Skeletal muscle satellite cell (primary cell): ENCODE data around the gene FAM53B.

ENCODE experiments used
- H3K27me3 ChIP-seq: 2 replicates; pipeline ENCODE4 v1.7.0; 2013; ENCODE audit warnings: low read length; ENCODE audit not compliant: control insufficient read depth, insufficient read depth
- H3K36me3 ChIP-seq: 2 replicates; pipeline ENCODE4 v1.7.0; 2013; ENCODE audit warnings: mild to moderate bottlenecking, control low read depth, low read length; ENCODE audit not compliant: insufficient read depth
- H3K4me1 ChIP-seq: 2 replicates; pipeline ENCODE4 v1.7.0; 2013; ENCODE audit warnings: low read length; ENCODE audit not compliant: control insufficient read depth, insufficient read depth
- H3K4me2 ChIP-seq: 2 replicates; pipeline ENCODE4 v1.7.0; 2013; ENCODE audit warnings: mild to moderate bottlenecking, low read length
- H3K4me3 ChIP-seq: 2 replicates; pipeline ENCODE4 v1.7.0; 2013; ENCODE audit warnings: low read length
- H3K9ac ChIP-seq: 2 replicates; pipeline ENCODE4 v1.7.0; 2013; ENCODE audit warnings: mild to moderate bottlenecking, low read depth, low read length, moderate library complexity
- H3K9me3 ChIP-seq: replicated peaks from 2 replicates; pipeline ENCODE4 v1.7.0; 2013; ENCODE audit warnings: mild to moderate bottlenecking, control low read depth, low read length

FAM53B gene

GRCh38 chr10:124676416-124677062, 67.6 kb downstream of the FAM53B start:
- Histone ChIP-seq H3K9me3 (no peaks in the 10 kb centered on the region), H3K4me2 (no peak overlapping the region), H3K4me3 (no peak overlapping the region), H3K9ac (no peak overlapping the region), H3K36me3 (peaks cover 17% of the 10 kb centered on the region), H3K27me3 (no peaks in the 10 kb centered on the region), H3K4me1 (peaks cover 43% of the 10 kb centered on the region)

DNA sequence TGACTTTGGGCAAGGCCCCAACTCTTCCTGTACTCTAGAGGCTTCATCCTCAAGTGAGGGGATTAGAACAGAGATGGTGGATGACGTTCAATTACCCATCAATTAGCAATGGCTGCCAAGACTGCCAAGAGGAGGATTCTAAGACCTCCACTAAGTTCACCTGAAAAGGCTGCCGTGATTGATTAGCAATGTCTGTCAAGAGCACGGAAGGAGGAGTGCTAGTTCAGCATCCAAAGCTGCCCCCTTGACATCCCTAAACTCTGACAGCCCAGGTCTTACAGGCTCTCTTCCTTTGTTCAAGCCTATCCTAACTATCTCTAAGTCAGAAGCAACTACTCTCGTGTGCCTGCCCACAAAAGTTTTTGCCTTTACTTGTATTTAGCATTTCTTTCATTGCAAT, 68.4 kb downstream of the FAM53B start:
- Histone ChIP-seq H3K4me3 (no peak overlapping the region), H3K27me3 (no peaks in the 10 kb centered on the region), H3K4me2 (no peak overlapping the region), H3K9me3 (no peaks in the 10 kb centered on the region), H3K4me1 (peaks cover 46% of the 10 kb centered on the region), H3K36me3 (peaks cover 9% of the 10 kb centered on the region), H3K9ac (no peak overlapping the region)

- Histone ChIP-seq H3K36me3 (peaks cover 5% of the 10 kb centered on the region), H3K27me3 (no peaks in the 10 kb centered on the region), H3K9ac (no peak overlapping the region), H3K4me1 (peaks cover 40% of the 10 kb centered on the region), H3K4me3 (no peak overlapping the region), H3K4me2 (no peak overlapping the region), H3K9me3 (no peaks in the 10 kb centered on the region)
These were observed 68.9 kb downstream of the FAM53B start for GRCh38 chr10:124675261-124675660.

- Histone ChIP-seq H3K27me3 (no peaks in the 10 kb centered on the region), H3K9ac (no peak overlapping the region), H3K4me2 (no peak overlapping the region), H3K36me3 (no peaks in the 10 kb centered on the region), H3K9me3 (no peaks in the 10 kb centered on the region), H3K4me1 (peaks cover 39% of the 10 kb centered on the region), H3K4me3 (no peak overlapping the region)
These were observed 69.4 kb downstream of the FAM53B start for GRCh38 chr10:124674768-124675222.

DNA sequence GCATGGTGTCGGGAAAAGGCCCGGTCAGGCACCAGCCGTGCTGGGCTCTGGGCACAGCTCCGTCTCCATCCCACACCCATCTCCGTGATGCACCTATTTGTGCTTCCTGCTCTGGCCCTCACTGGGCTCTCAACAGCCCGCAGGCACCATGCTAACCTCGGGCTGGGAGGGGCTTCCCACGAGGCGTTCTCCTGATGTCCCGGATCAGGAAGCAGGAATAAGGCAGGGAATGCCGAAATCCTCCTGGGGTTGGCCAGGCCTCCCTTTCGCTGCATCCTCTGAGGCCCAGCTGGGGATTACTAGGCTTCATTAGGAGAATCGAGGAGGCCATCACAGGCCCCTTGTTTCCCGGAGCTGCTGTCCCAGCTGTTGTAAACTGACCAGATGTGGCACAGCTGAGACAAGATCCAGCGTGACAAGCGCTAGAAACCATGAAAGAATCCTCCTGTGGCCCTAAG, 72.0 kb downstream of the FAM53B start:
- no peaks in the 10 kb centered on the region for H3K27me3 ChIP-seq
- no peaks in the 10 kb centered on the region for H3K9me3 ChIP-seq
- no peak overlapping the region for H3K9ac ChIP-seq
- peaks cover 26% of the 10 kb centered on the region for H3K4me1 ChIP-seq
- H3K36me3 ChIP-seq: no peaks in the 10 kb centered on the region
- H3K4me2 ChIP-seq: no peak overlapping the region
- no peak overlapping the region for H3K4me3 ChIP-seq

- H3K4me2 ChIP-seq: no peak overlapping the region
- H3K4me1 ChIP-seq: peaks cover 23% of the 10 kb centered on the region
- H3K9ac ChIP-seq: no peak overlapping the region
- no peaks in the 10 kb centered on the region for H3K27me3 ChIP-seq
- no peaks in the 10 kb centered on the region for H3K9me3 ChIP-seq
- H3K36me3 ChIP-seq: no peaks in the 10 kb centered on the region
- no peak overlapping the region for H3K4me3 ChIP-seq
These were observed 72.6 kb downstream of the FAM53B start for GRCh38 chr10:124671486-124672075.

- Histone ChIP-seq H3K36me3 (no peaks in the 10 kb centered on the region), H3K4me2 (no peak overlapping the region), H3K9ac (no peak overlapping the region), H3K4me3 (no peak overlapping the region), H3K4me1 (peaks cover 24% of the 10 kb centered on the region), H3K9me3 (no peaks in the 10 kb centered on the region), H3K27me3 (no peaks in the 10 kb centered on the region)
These were observed 73.3 kb downstream of the FAM53B start for GRCh38 chr10:124670849-124671248.

DNA sequence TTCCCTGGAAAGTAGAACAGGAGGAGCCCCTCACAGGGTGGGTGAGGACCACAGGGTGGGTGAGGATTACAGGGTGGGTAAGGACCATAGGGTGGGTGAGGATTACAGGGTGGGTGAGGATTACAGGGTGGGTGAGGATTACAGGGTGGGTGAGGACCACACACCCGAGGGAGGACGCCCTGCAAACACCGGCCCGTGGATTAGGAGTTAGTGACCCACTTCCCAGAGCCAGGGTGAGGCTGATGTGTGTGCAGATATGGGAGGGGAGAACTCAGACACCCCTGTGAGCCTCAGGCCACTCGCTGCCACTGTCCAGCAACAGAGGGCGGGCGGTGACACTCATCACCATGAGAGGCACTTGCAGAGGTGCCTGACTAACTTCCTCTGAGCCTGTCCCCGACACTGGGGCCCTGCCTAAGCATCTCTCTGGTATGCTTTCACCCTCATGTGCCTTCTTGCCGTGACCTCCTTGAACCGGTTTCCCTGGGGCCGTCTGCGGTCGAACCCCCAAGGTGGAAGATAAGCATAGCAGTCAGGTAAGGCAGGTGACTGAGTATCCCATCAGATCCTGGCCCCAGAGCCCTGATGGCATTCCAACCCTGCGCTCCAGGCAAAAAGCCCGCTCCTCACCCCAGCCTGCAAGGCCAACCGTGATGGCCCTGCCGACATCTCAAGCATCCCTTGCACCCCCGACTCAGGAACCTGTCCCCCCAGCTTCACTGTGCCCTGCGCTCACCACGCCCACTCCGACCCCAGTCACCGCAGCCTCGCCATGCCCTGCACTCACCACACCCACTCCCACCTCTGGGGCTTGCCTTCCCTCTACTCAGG, 74.1 kb downstream of the FAM53B start:
- Histone ChIP-seq H3K9ac (no peak overlapping the region), H3K4me1 (peaks cover 30% of the 10 kb centered on the region)

GRCh38 chr10:124669141-124669823, 74.9 kb downstream of the FAM53B start:
- Histone ChIP-seq H3K9ac (no peak overlapping the region), H3K27me3 (no peaks in the 10 kb centered on the region), H3K4me1 (peaks cover 30% of the 10 kb centered on the region), H3K4me3 (no peak overlapping the region), H3K9me3 (no peaks in the 10 kb centered on the region), H3K4me2 (no peak overlapping the region), H3K36me3 (no peaks in the 10 kb centered on the region)

More for the DNA sequence above, 74.1 kb downstream of the FAM53B start:
- Histone ChIP-seq H3K36me3 (no peaks in the 10 kb centered on the region), H3K9me3 (no peaks in the 10 kb centered on the region), H3K27me3 (no peaks in the 10 kb centered on the region), H3K4me2 (no peak overlapping the region), H3K4me3 (no peak overlapping the region)

DNA sequence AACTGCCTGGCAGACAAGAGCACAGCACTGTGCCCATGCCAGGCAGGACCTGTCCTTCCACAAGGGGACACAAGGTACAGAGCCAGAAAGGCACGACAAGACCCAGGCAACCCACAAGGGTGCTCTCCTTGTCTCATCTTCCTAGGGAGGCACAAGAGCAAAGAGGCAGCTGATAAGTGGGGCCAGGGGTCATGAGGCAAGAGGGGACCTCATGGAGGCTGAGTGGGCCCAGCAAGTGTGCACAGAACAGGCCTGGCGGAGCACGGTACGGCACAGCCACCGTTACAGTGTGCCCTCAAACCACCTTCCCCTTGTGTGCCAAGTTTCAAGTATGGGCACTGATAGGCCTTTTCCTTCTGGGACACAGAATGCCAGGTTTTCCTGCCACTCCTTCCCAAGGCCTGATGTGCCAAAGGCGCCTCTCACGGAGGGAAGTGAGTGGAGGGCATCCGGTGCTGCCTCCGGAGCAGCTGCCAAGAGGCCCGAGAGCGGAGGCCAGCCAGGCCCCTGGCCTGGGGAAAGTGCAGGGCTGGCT, 75.6 kb downstream of the FAM53B start:
- Histone ChIP-seq H3K4me1 (peaks cover 30% of the 10 kb centered on the region), H3K27me3 (no peaks in the 10 kb centered on the region), H3K9ac (no peak overlapping the region), H3K4me3 (no peak overlapping the region), H3K36me3 (no peaks in the 10 kb centered on the region), H3K4me2 (no peak overlapping the region), H3K9me3 (no peaks in the 10 kb centered on the region)
